Hematopoietic multipotent progenitor cell treated with erythropoietin and hydrocortisone succinate and interleukin-3 and kit ligand, for 4 days (in vitro differentiated cells): ENCODE results near the gene DDX52.
"Not testable (repeated sequence)": the region's sequence is repeated elsewhere in the genome, so short reads cannot be mapped to it uniquely, and the experiment has no call there.

ENCODE experiments used
- DNase-seq: peaks from one replicate; pipeline ENCODE4 v3.0.0-alpha.2; 2015

The DDX52 gene

DNA sequence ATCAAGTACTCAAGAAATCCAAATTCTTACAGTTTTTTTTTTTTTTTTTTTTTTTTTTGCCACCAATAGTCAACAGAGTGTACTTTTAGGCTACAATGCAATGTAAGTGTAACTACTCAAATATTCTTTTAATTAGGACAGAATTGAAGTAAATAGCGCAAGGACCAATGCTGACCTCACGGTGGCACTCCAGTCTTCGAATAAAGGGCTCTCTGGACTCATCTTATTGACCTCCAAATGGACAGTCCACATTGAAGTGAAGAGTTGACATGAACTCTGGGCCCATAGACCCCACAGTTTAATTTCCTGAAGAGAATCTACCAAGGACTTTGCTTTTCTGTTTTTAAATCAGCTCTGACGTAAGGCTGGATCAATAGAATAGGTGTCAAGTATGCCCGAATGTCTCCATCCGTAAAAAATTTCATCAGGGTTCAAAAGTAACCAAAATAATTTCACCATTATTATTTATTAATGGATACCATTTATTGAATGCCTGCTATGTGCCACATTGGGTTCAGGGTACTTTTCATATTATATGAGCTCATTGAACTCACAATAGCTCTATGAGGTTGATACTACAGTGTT lies 7.3 kb upstream of the DDX52 start:
- DNase-seq = peak; percentile 64

DNA sequence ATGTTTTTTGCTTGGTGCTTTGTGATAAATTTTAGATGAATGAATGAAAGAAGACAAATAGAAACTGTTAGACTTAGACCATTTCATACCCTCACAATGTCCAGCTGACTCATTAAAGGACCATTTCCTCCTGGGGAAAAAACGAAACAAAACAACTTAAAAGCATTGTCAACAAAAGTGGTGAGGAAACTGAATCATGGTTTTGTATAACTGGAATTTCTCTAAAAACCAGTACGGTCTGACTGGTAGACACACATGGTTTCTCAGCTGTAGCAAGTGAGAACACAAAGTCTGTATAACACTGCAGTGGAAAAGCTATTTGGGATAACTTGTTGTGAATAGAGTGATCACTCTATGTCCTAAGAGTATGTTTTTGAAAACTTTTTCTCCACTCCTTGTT lies 5.3 kb upstream of the DDX52 start:
- no peak for DNase-seq

- DNase-seq = no peak
These were observed 4.6 kb upstream of the DDX52 start for GRCh38 chr17:37647856-37648255.

- DNase-seq = no peak
These were observed 623 bp upstream of the DDX52 start for GRCh38 chr17:37643869-37644268.

- DNase-seq = peak; percentile 54
These were observed 565 bp downstream of the DDX52 start for GRCh38 chr17:37642681-37643080.

- DNase-seq = peak; percentile 18
These were observed 3.2 kb downstream of the DDX52 start for GRCh38 chr17:37640015-37640414.

- DNase-seq = no peak
These were observed 5.3 kb downstream of the DDX52 start for GRCh38 chr17:37637956-37638355.

DNA sequence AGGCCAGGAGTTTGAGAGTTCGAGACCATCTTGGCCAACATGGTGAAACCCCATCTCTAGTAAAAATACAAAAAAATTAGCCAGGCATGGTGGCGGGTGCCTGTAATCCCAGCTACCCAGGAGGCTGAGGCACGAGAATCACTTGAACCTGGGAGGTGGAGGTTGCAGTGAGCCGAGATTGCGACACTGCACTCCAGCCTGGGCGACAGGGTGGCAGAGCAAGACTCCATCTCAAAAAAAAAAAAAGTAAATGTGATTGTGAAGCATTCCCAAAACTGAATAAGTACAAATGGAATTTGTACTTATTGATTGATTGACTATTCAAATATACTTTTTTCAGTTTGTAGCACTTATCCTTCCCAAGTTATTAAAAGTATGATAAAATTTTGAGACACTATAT lies 26.8 kb downstream of the DDX52 start:
- DNase-seq = not testable (repeated sequence)

- no peak for DNase-seq
These were observed 28.4 kb downstream of the DDX52 start for GRCh38 chr17:37614823-37615222.

DNA sequence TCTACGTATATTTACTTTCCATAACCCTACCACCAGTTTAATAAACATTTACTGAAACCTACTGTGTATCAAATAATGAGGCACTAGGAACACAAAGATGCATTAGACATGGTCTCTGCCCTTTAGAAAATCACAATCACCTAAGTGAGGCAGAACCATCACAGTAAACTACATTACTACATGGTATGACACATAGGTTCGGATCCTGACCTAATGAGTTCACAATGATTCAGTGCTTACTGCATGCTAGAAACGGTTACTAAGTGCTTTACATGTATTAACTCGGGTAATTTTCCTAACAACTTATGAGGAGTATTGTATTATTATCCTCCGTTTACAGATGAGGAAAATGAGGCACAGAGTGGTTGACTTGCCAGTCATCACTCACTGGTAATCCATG lies 28.9 kb downstream of the DDX52 start:
- no peak for DNase-seq

- no peak for DNase-seq
These were observed 32.3 kb downstream of the DDX52 start for GRCh38 chr17:37610971-37611370.

DNA sequence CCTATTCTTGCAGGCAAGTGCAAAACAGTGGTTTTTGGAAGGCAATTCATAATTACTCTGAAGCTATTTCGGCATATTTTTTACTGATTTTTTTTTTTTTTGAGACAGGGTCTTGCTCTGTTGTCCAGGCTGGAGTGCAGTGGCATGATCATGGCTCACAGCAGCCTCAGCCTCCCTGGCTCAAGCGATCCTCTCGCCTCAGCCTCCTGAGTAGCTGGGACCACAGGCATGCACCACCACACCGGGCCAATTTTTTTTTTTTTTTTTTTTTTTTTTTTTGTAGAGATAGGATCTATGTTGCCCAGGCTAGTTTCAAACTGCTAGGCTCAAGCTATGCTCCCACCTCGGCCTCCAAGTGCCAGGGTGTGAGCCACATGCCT lies 33.2 kb downstream of the DDX52 start:
- not testable (repeated sequence) for DNase-seq

DNA sequence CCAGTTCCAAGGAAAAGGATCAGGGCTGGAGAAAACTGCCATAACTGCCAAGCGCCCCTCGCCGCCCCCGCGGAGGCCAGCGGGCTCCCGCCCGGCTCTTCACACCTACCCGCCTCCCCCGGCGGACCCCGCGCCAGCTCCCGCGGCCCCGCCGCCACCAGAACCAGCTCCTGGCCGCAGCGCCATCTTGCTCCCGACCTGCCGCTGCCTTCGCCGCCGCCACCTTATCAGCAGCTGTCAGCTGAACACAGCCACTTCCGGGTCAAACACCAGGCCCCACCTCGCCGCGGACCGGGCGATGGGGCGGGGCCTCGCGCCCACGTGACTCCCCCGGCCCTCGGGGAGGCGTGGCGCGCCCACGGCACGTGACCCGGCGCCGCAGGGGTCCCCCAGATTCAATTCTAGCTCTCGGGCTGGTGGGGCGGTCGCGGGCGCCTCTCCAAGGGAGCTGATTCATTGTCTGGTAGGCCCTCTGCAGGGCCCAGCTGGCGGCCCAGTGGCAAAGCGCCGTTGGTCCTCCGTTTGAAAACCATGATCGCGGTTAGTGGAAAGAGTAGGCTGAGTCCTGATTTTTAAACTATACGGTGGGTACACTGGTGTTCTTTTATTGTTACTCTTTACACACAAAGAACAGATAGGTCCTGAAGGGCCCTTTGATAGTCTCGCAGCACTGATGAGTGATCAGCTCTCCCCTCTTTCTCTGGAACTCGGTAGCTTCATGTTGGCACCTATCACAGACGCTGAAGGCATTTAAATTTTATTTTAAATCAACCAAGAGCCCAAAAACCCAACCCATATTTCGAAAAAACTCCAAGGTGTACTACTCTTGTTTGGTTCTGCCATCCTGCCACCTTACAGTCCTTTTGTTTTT lies 33.8 kb downstream of the DDX52 start, which contains the start of gene SYNRG:
Gene SYNRG, minus strand, starts transcription at position 249 of the 871 bp plus-strand sequence. Its CDS starts 63 bp downstream, at position 186.
- DNase-seq = peak; percentile 98

DNA sequence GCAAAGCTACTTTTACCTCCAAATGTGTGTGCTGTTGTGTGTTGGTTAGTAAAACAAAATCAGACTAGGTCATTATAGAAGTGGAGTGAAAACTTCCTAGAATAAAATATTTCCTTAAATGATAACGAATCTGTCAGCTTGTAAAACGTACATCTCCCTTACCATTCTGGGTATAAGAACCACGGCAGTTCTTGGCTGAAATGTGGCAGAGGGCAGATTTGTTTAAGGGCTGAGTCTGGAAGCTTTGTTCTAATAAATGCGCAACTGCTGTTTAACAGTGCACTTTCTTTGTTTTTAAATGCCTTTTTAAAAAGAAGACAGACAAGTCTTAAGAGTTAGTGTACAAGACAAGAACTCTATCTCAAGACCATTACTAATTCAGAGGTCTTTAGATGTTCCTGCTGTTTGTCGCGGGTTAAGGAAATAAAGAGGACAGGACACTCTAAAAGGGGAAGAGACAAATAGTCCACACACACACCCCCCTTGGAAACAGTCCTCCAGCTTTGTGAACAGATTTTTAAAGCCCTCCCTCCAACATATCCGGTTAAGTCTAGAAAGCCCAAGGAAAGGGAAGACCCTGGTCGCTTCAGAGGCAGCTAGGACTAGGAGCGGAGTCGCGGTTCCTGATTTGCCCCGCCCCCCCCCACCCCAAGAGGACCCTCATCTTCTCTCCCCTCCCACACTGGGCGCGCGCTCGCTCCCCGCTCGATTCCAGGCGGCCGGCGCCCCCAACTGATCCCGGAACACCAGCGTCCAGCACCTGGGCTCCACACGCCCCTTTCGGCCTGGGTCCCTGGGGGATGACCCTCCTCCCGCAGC lies 34.7 kb downstream of the DDX52 start:
- DNase-seq = peak; percentile 68

DNA sequence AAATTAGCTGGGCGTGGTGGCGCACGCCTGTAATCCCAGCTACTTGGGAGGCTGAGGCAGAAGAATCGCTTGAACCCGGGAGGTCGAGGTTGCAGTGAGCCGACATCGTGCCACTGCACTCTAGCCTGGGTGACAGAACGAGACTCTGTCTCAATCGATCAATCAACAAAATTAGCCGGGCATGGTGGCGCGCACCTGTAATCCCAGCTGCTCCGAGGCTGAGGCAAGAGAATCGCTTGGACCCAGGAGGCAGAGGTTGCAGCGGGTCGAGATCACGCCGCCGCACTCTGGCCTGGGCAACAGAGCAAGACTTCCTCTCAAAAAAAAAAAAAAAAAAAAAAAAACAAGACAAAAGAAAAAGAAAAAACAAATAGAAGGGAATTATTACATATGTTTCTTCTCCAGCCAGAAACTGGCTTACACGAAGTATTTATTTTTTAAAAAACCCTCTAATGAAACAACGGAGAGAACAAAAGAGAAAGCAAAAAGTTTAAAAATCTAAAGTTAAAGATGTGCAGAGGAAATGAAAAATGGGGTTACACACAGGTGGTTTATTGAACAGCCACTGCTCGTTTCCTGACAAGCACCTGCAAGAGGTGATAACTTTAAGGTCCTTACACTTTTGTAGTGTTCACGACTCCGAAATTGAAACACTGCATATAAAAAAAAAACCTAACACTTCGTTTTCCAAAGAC lies 35.5 kb downstream of the DDX52 start:
- no peak for DNase-seq

DNA sequence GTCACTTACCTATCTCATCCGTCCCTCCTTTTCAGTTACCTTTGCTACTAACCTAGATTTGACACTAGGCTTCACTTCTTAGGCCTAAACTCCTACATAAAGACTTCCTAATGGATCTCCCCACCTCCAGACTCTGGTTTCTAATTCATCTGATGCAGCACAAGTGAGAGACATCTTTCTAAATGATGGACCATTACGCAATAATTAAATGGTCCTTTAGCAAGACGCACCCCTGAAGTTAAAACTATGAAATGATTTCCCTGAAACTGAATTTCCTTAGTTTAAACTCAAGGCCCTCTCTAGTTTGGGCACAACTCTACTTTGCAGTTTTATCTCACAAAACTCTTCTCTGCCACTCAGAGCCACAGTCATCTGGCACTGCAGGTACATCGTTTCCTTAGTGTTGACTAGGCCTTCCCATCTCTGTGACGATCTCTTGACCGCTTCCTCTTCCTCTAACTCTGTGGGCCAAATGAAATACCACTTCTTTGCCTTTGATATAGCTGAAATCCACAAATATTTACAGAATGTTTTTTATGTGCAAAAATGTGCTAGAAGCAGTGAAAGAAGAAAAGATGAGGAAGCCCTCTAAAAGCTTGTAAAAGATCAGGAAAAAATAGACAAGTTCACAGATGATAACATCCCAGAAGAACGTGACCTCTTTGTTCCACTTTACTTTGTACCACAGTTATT lies 37.3 kb downstream of the DDX52 start:
- peak; percentile 68 for DNase-seq

DNA sequence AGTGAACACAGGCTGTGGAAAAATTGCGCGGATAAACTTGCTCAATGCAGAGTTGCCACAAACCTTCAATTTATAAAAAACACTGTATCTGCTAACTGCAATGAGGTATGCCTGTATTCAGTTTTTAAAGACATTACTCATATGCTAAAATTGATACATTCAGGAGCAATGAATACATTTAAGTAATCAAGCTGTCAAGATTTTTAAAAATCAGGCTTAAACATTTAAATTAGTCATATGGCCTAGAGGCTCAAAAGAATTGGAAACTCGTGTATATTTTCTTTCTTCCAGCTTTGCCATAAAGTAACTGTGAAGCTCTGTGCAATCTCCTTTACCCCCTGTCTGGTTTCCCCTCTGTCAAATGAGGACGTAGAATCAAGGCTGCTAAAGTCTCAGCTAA lies 38.2 kb downstream of the DDX52 start:
- no peak for DNase-seq

DNA sequence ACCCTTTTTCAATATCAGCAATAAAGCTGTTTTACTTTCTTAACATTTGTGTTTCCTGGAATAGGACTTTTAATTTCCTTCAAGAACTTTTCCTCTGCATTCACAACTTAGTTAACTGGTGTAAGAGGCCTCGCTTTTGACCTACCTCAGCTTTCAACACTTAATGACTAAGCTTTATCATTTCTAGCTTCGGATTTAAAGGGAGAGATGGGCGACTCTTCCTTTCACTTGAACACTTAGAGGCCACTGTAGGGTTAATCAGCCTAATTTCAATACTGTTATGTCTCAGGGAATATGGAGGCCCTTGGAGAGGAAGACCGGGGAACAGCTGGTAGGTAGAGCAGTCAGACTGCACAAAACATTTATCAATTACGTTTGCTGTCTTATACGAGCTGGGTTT lies 38.7 kb downstream of the DDX52 start:
- DNase-seq = no peak

DNA sequence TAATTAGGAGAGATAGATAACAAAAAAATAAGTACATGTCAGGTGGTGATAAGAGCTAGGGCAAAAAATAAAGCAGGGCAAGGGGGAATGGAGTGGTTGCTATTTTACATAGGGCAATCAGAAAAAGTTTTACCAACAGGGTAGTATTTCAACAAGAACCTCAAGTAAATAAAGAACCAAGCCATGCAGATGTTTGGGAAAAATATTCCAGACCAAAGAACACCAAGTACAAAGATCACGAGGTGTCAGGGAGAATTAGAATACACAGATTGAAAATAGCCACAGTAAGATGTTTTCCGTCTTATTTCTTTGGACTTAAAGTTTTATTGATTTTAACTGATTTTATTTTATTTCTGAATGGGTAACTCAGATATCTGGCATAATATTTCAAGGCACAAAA lies 45.1 kb downstream of the DDX52 start:
- no peak for DNase-seq

DNA sequence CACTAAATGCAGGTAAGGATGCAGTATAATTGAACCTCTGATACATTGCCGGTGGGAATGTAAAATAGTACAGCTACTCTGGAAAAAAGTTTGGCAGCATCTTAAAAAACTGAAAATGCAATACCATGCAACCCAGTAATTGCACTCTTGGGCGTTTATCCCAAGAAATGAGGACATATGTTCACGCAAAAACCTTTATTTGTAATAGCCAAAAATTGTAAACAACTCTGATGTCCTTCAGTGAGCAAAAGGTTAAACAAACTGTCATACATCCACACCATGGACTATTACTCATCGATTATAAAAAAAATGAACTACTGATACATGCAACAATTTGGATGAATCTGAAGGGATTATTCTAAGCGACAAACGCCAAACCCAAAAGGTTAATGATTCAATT lies 51.0 kb downstream of the DDX52 start:
- DNase-seq = no peak

GRCh38 chr17:37585066-37585465 lies 58.2 kb downstream of the DDX52 start:
- DNase-seq = no peak

GRCh38 chr17:37576281-37576680 lies 67.0 kb downstream of the DDX52 start:
- DNase-seq = no peak
